ENCODE results near the gene RBPMS2. TPM values are rescaled to one million over a fixed set of nuclear protein-coding genes. Genes with fewer than 3 reads are reported as not detected.

RBPMS2 gene
- total and polyA plus RNA-seq, 2 of the 4 experiments (the other 2 are of a cell fraction), result 2.8 TPM; not detected in 1

DNA sequence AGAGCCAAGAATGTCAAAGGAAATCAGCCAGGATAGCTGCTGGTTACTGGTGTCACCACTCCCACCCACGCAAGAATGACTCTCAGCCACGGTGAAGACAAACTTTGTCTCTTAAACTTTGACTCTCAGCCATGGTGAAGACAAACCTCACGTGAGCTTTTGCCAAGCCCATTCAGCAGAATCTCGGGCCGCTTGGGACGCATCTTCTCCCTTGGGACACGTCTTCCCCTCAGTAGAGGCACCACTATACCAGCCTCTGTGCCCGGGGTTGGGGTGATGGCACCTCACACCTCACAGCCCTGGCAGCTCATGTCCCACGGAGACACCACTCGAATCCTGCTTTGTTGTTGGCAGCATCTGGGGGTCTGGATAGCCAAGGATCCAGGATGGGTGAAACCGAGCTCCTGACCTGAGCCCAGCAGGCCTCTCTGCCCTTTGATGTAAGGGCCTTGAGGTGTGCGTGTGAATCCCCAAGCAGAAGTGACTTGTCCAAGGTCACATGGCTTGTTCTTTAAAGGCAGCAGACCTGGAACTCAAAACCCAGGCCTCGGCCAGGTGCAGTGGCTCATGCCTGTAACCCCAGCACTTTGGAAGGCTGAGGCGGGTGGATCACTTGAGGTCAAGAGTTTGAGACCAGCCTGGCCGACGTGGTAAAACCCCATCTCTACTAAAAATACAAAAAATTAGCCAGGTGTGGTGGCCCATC, 21.8 kb downstream of the RBPMS2 start:
- Histone ChIP-seq H3K9ac (ENCODE audit: low read depth, low read length) (no peak overlapping the region), H3K4ac (ENCODE audit: low read depth, low read length) (no peak overlapping the region), H3K27ac (ENCODE audit: insufficient read depth, low read length) (no peak overlapping the region), H3K79me1 (ENCODE audit: low read depth in 1 of 2, low read length in 2 of 2) (no peaks in the 10 kb centered on the region), H3K23ac (ENCODE audit: low read depth, low read length) (no peak overlapping the region), H4K91ac (ENCODE audit: insufficient read depth, low read depth, low read length) (no peak overlapping the region), H2BK15ac (ENCODE audit: low read depth, low read length) (no peak overlapping the region), H2BK120ac (ENCODE audit: low read depth, low read length) (no peak overlapping the region), H3K9me3 (ENCODE audit: control insufficient read depth, insufficient read depth, low read length) (no peaks in the 10 kb centered on the region), H3K4me2 (ENCODE audit: low read depth, low read length) (no peak overlapping the region), H3K14ac (replicated peaks; ENCODE audit: low read depth, low read length) (0 out of 2 replicates have a peak overlapping the region, but pooled peaks have one; percentile 10), H2BK5ac (ENCODE audit: low read depth, low read length, poor library complexity, severe bottlenecking) (no peak overlapping the region), H3K9me1 (ENCODE audit: insufficient read depth, low read length) (peaks cover 9% of the 10 kb centered on the region; the same call in 1 of the 2 replicates), H4K20me1 (ENCODE audit: insufficient read depth, low read length) (peaks cover 5% of the 10 kb centered on the region; the same call in 1 of the 2 replicates), H4K5ac (ENCODE audit: low read depth, low read length) (no peak overlapping the region), H2AK9ac (replicated peaks; ENCODE audit: low read depth, low read length, poor library complexity) (peak overlapping the region; percentile 19), H4K8ac (ENCODE audit: low read depth in 2 of 2, low read length in 2 of 2) (no peak overlapping the region), H2AK5ac (ENCODE audit: low read depth, low read length) (no peak overlapping the region), H3K4me3 (ENCODE audit: insufficient read depth, low read depth, low read length) (no peak overlapping the region), H3K36me3 (ENCODE audit: control insufficient read depth, insufficient read depth, low read length) (no peaks in the 10 kb centered on the region), H3K56ac (ENCODE audit: extremely low read depth, insufficient read depth, low read length) (no peak overlapping the region), H3K27me3 (ENCODE audit: control insufficient read depth, insufficient read depth, low read length) (no peaks in the 10 kb centered on the region; the same call in 1 of the 2 replicates), H2BK20ac (ENCODE audit: low read depth, low read length) (no peak overlapping the region), H2AFZ (replicated peaks; ENCODE audit: low read length, poor library complexity) (no peak overlapping the region), H3K18ac (ENCODE audit: low read depth, low read length) (no peak overlapping the region), H3K4me1 (ENCODE audit: control insufficient read depth, insufficient read depth, low read length) (peaks cover 11% of the 10 kb centered on the region)
- POLR2A ChIA-PET (ENCODE audit: unreplicated experiment), result no interaction called here
- in situ Hi-C loops (cut with MboI; ENCODE audit: low sequenced_read_pairs), result no loop called here
- TF ChIP-seq, protein P1, sequence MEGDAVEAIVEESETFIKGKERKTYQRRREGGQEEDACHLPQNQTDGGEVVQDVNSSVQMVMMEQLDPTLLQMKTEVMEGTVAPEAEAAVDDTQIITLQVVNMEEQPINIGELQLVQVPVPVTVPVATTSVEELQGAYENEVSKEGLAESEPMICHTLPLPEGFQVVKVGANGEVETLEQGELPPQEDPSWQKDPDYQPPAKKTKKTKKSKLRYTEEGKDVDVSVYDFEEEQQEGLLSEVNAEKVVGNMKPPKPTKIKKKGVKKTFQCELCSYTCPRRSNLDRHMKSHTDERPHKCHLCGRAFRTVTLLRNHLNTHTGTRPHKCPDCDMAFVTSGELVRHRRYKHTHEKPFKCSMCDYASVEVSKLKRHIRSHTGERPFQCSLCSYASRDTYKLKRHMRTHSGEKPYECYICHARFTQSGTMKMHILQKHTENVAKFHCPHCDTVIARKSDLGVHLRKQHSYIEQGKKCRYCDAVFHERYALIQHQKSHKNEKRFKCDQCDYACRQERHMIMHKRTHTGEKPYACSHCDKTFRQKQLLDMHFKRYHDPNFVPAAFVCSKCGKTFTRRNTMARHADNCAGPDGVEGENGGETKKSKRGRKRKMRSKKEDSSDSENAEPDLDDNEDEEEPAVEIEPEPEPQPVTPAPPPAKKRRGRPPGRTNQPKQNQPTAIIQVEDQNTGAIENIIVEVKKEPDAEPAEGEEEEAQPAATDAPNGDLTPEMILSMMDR (conservative IDR thresholded peaks at IDR 0.05; ENCODE audit: low read depth, low read length), result no peak
- TF ChIP-seq RAD21 (IDR thresholded peaks at IDR 0.05; ENCODE audit: low read length) (no peak), BHLHE40 (IDR thresholded peaks at IDR 0.05; ENCODE audit: low read depth, low read length) (no peak), MAFK (IDR thresholded peaks at IDR 0.05; ENCODE audit: low read depth, low read length) (no peak), CEBPB (IDR thresholded peaks at IDR 0.05; ENCODE audit: low read depth, low read length) (no peak), FOS (IDR thresholded peaks at IDR 0.05; ENCODE audit: low read depth, low read length) (no peak), RCOR1 (IDR thresholded peaks at IDR 0.05; ENCODE audit: insufficient replicate concordance, low read length) (no peak), SMC3 (IDR thresholded peaks at IDR 0.05; ENCODE audit: low read depth, low read length) (no peak), MXI1 (IDR thresholded peaks at IDR 0.05; ENCODE audit: borderline replicate concordance, low read depth, low read length) (no peak), RFX5 (IDR thresholded peaks at IDR 0.05; ENCODE audit: low read depth, low read length) (no peak), NFE2L2 (IDR thresholded peaks at IDR 0.05; ENCODE audit: low read depth, low read length) (no peak), MAZ (IDR thresholded peaks at IDR 0.05; ENCODE audit: borderline replicate concordance, low read depth, low read length) (no peak), CHD1 (IDR thresholded peaks at IDR 0.05; ENCODE audit: low read depth, low read length) (no peak)
- TF ChIP-seq, protein P2, sequence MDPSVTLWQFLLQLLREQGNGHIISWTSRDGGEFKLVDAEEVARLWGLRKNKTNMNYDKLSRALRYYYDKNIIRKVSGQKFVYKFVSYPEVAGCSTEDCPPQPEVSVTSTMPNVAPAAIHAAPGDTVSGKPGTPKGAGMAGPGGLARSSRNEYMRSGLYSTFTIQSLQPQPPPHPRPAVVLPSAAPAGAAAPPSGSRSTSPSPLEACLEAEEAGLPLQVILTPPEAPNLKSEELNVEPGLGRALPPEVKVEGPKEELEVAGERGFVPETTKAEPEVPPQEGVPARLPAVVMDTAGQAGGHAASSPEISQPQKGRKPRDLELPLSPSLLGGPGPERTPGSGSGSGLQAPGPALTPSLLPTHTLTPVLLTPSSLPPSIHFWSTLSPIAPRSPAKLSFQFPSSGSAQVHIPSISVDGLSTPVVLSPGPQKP (IDR thresholded peaks at IDR 0.05; ENCODE audit: borderline replicate concordance, low read depth, low read length), result no peak
- TF ChIP-seq, protein P3, sequence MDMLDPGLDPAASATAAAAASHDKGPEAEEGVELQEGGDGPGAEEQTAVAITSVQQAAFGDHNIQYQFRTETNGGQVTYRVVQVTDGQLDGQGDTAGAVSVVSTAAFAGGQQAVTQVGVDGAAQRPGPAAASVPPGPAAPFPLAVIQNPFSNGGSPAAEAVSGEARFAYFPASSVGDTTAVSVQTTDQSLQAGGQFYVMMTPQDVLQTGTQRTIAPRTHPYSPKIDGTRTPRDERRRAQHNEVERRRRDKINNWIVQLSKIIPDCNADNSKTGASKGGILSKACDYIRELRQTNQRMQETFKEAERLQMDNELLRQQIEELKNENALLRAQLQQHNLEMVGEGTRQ (IDR thresholded peaks at IDR 0.05; ENCODE audit: low read depth, low read length), result no peak
- CTCF ChIA-PET, result no interaction called here
- intact Hi-C loops (cut with micrococcal nuclease), result no loop called here
- DNase-seq (no peak), ATAC-seq (ENCODE audit: low read depth) (no peak)
- 79% methylated on average over 5 of the region's 16 CpGs; no CpG with 5 or more reads in 1 of the 2 experiments for WGBS, 2 experiments (ENCODE audit: extremely low coverage in 2 of 2, insufficient read length in 1 of 2)
- dilution Hi-C loops (cut with HindIII; ENCODE audit: low sequenced_read_pairs, unreplicated experiment), result no loop called here
- BruUV-seq (replicated peaks), result no TSS peak

All from IMR-90 (cell line).